ENCODE results near the gene PKD2L1.

The PKD2L1 gene

GRCh38 chr10:100346765-100347567 is 16.9 kb upstream of the PKD2L1 start, which contains the start of gene SCD:
Gene SCD, plus strand, starts transcription at chr10:100347233. Its CDS starts 272 bp downstream, at chr10:100347505.
- TF ChIP-seq, protein P1, sequence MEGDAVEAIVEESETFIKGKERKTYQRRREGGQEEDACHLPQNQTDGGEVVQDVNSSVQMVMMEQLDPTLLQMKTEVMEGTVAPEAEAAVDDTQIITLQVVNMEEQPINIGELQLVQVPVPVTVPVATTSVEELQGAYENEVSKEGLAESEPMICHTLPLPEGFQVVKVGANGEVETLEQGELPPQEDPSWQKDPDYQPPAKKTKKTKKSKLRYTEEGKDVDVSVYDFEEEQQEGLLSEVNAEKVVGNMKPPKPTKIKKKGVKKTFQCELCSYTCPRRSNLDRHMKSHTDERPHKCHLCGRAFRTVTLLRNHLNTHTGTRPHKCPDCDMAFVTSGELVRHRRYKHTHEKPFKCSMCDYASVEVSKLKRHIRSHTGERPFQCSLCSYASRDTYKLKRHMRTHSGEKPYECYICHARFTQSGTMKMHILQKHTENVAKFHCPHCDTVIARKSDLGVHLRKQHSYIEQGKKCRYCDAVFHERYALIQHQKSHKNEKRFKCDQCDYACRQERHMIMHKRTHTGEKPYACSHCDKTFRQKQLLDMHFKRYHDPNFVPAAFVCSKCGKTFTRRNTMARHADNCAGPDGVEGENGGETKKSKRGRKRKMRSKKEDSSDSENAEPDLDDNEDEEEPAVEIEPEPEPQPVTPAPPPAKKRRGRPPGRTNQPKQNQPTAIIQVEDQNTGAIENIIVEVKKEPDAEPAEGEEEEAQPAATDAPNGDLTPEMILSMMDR (IDR thresholded peaks at IDR 0.05; ENCODE audit: control insufficient read depth, insufficient read depth, low read depth, low read length, missing control alignments), result no peak
- no peak for DNase-seq (ENCODE audit: low read depth)
- H3K4me3 ChIP-seq (ENCODE audit: control insufficient read depth, low read depth, low read length), result peak within 1 kb of the TSS; percentile 86

- TF ChIP-seq, protein P1 (IDR thresholded peaks at IDR 0.05; ENCODE audit: control insufficient read depth, insufficient read depth, low read depth, low read length, missing control alignments), result no peak
- peak overlapping the region; percentile 86 for H3K4me3 ChIP-seq (ENCODE audit: control insufficient read depth, low read depth, low read length)
- DNase-seq (ENCODE audit: low read depth), result no peak
Observed at GRCh38 chr10:100346351-100346764, 16.3 kb upstream of the PKD2L1 start.

GRCh38 chr10:100345570-100346330 is 15.7 kb upstream of the PKD2L1 start:
- no peak for DNase-seq (ENCODE audit: low read depth)
- peak overlapping the region; percentile 86 for H3K4me3 ChIP-seq (ENCODE audit: control insufficient read depth, low read depth, low read length)
- TF ChIP-seq, protein P1 (IDR thresholded peaks at IDR 0.05; ENCODE audit: control insufficient read depth, insufficient read depth, low read depth, low read length, missing control alignments), result no peak

- no peak overlapping the region for H3K4me3 ChIP-seq (ENCODE audit: control insufficient read depth, low read depth, low read length)
- TF ChIP-seq, protein P1 (IDR thresholded peaks at IDR 0.05; ENCODE audit: control insufficient read depth, insufficient read depth, low read depth, low read length, missing control alignments), result no peak
- DNase-seq (ENCODE audit: low read depth), result no peak
Observed at GRCh38 chr10:100344241-100344788, 14.3 kb upstream of the PKD2L1 start.

GRCh38 chr10:100342627-100342972 is 12.6 kb upstream of the PKD2L1 start:
- TF ChIP-seq, protein P1 (IDR thresholded peaks at IDR 0.05; ENCODE audit: control insufficient read depth, insufficient read depth, low read depth, low read length, missing control alignments), result no peak
- no peak overlapping the region for H3K4me3 ChIP-seq (ENCODE audit: control insufficient read depth, low read depth, low read length)
- no peak for DNase-seq (ENCODE audit: low read depth)

DNA sequence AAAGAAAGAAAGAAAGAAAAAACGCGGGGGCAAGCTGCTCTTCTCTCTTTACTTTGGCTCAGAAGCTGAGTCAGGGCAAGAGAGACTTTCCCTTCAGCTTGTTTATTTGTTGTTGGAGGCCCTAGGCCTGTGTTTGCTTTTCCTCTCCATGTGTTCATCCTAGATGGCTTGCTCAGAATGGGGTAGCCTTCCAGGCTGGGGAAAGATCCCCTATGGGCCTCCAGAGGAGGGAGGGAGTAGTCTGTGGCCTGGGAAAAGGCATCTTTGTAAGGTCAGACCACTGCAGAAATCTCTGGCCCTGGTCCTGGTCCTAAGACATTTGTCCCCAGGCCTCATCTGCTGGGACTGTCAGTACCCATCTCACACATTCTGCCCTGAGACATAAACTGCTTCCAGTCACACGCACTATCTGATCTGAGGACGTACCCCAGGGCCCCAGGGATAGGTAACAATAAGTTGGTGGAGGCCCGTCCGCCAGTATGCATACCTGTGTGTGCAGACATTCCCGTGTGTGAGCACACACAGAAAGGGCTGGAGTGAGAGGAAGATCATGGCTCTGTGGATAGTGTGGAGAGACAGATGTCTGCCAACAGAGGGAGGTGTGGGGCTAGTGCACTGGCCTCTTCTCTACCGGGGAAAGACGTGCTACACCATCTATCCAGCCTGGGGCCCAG is 12.1 kb upstream of the PKD2L1 start:
- TF ChIP-seq, protein P1 (IDR thresholded peaks at IDR 0.05; ENCODE audit: control insufficient read depth, insufficient read depth, low read depth, low read length, missing control alignments), result peak; percentile 91
- DNase-seq (ENCODE audit: low read depth), result no peak
- H3K4me3 ChIP-seq (ENCODE audit: control insufficient read depth, low read depth, low read length), result no peak overlapping the region
